Brain microvascular endothelial cell (primary cell): ENCODE measurements around the gene TESK2.

Experiments used
- DNase-seq: peaks from one replicate; pipeline ENCODE4 v3.0.0-alpha.2; 2020
- H3K27ac ChIP-seq: fragments of 250-450 bp; sonication (Bioruptor Pico); 2 replicates; pipeline ENCODE4 v1.5.1; 2020; ENCODE audit warnings: mild to moderate bottlenecking, moderate library complexity
- H3K27me3 ChIP-seq: fragments of 250-450 bp; sonication (Bioruptor Pico); replicated peaks from 2 replicates; pipeline ENCODE4 v1.5.1; 2020; ENCODE audit warnings: mild to moderate bottlenecking
- H3K36me3 ChIP-seq: fragments of 250-450 bp; sonication (Bioruptor Pico); replicated peaks from 2 replicates; pipeline ENCODE4 v1.5.1; 2020; ENCODE audit warnings: mild to moderate bottlenecking
- H3K4me3 ChIP-seq: 2 replicates; pipeline ENCODE4 v1.5.1; 2011; ENCODE audit warnings: low read depth, mild to moderate bottlenecking, control low read depth, low read length, moderate library complexity
- CTCF ChIP-seq: IDR thresholded peaks from 2 replicates; pipeline ENCODE4 v1.5.1; 2011; ENCODE audit warnings: low read depth, mild to moderate bottlenecking, moderate library complexity, low read length, control low read depth, inconsistent platforms; ENCODE audit errors: missing control alignments
- in situ Hi-C: cut with HindIII; loops from 2 replicates; pipeline ENCODE4 v1.10.0; 2017; ENCODE audit warnings: low sequenced_read_pairs, low pct_ligation_motif_present

The TESK2 gene

GRCh38 chr1:45490626-45491486 is at the start of gene TESK2:
TSS of gene TESK2 (minus strand) at chr1:45491163. CDS start at chr1:45457785, 33,378 bp downstream.
- Histone ChIP-seq H3K27ac (no peak within 1 kb of the TSS), H3K27me3 (no peaks in the 10 kb centered on the region), H3K36me3 (no peaks in the 10 kb centered on the region), H3K4me3 (peak within 1 kb of the TSS; percentile 83)
- TF ChIP-seq CTCF = no peak
- in situ Hi-C loops = no loop called here
- peak; percentile 99 for DNase-seq

GRCh38 chr1:45536886-45537285 is 45.9 kb upstream of the TESK2 start:
- TF ChIP-seq CTCF = no peak
- H3K4me3 ChIP-seq = no peak overlapping the region
- H3K36me3 ChIP-seq = no peaks in the 10 kb centered on the region
- H3K27me3 ChIP-seq = no peaks in the 10 kb centered on the region
- in situ Hi-C loops = no loop called here
- DNase-seq = no peak
- no peak overlapping the region for H3K27ac ChIP-seq

- H3K4me3 ChIP-seq = no peak overlapping the region
- TF ChIP-seq CTCF = no peak
- H3K27me3 ChIP-seq = no peaks in the 10 kb centered on the region
- no peak for DNase-seq
- no peak overlapping the region for H3K27ac ChIP-seq
- no peaks in the 10 kb centered on the region for H3K36me3 ChIP-seq
- in situ Hi-C loops = no loop called here
Measured at GRCh38 chr1:45535988-45536766, 45.2 kb upstream of the TESK2 start.

GRCh38 chr1:45531873-45532272 is 40.9 kb upstream of the TESK2 start:
- no peaks in the 10 kb centered on the region for H3K36me3 ChIP-seq
- no peaks in the 10 kb centered on the region for H3K27me3 ChIP-seq
- DNase-seq = no peak
- in situ Hi-C loops = no loop called here
- H3K4me3 ChIP-seq = no peak overlapping the region
- no peak for TF ChIP-seq CTCF
- H3K27ac ChIP-seq = no peak overlapping the region

- Histone ChIP-seq H3K36me3 (no peaks in the 10 kb centered on the region), H3K4me3 (no peak overlapping the region), H3K27ac (no peak overlapping the region), H3K27me3 (no peaks in the 10 kb centered on the region)
- in situ Hi-C loops = no loop called here
- TF ChIP-seq CTCF = no peak
- no peak for DNase-seq
Measured at GRCh38 chr1:45530632-45531135, 39.7 kb upstream of the TESK2 start.
